Measurements from ENCODE around the gene FOXP1.

GRCh38 chr3:70992562-70993204, 590.8 kb downstream of the FOXP1 start:
- no peak for TF ChIP-seq CTCF (IDR thresholded peaks at IDR 0.05)
- no peak for TF ChIP-seq POLR2A (IDR thresholded peaks at IDR 0.05)
